ENCODE data around the gene SPATA31D1.
"Not testable (repeated sequence)": the region's sequence is repeated elsewhere in the genome, so short reads cannot be mapped to it uniquely, and the experiment has no call there.

SPATA31D1 gene

DNA sequence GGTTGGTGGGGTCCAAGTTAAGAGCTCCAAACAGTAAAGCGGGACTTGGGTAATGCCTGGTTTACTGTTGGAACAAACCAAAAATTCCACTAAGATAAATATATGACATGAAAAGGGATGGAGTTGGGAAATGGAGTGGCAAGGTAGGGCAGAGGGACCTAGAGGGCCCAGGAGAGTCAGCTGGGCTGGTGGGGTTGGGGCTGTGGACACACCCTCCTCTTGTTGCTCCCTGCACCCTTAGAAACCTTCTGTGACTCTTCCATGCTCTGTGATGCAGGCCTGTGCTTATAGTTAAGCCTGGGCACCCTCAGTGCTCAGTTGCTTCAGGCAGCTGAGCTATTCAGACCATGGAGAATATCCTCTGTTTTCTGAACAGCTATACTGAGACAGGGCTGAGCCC, at the start of gene SPATA31D1:
TSS of gene SPATA31D1 (plus strand) at position 301 of the 400 bp plus-strand sequence. CDS start at position 348, 47 bp downstream.
- not testable (repeated sequence) for H3K4me3 ChIP-seq (ENCODE audit: low read depth, low read length)

DNA sequence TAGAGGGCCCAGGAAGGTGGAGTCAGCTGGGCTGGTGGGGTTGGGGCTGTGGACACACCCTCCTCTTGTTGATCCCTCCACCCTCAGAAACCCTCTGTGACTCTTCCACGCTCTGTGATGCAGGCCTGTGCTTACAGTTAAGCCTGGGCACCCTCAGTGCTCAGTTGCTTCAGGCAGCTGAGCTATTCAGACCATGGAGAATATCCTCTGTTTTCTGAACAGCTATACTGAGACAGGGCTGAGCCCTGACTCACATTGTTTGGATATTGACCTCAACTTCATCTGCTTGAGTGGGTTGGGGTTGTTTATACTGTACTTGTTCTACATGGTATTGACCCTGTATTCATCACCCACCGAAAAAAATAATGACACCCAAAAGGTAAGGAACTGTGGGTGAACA, 45.2 kb upstream of the SPATA31D1 start, which contains the start of gene SPATA31D3:
TSS of gene SPATA31D3 (plus strand) at position 108 of the 400 bp plus-strand sequence. CDS start at position 194, 86 bp downstream.
- H3K4me3 ChIP-seq (ENCODE audit: low read depth, low read length): not testable (repeated sequence)

DNA sequence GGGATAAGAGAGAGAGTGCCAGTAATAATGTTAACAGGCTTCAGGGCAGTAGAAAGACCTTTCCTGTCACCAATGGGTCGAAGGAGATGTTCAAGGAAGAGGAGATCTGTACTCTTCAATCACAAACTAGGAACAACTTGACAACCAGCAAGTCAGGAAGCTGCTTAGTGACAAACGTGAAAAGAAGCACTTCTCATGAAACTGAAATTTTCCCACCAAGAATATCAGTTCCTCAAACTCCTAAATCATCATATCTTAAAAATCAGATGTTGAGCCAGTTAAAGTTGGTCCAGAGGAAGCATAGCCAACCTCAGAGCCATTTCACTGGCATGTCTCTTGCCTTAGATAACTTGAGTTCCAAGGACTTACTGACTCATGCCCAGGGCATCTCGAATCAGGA, 39.9 kb upstream of the SPATA31D1 start:
- H3K4me3 ChIP-seq (ENCODE audit: low read depth, low read length): not testable (repeated sequence)

DNA sequence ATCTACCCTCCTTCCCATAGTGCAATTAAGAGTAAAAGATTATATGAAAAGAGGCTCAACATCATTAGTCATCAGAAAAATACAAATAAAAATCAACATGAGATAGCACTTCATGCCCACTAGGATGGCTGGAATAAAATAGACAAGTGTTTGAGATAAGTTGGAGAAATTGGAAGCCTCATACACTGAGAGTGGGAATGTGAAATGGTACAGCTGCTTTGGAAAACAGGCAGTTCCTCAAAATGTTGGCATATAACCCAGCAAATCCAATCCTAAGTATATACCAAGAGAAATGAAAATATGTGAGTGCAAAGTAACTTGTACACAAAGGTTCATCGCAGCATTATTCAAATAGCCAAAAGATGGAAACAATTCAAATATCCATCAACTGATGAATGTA, 35.5 kb upstream of the SPATA31D1 start:
- TF ChIP-seq, protein P1, sequence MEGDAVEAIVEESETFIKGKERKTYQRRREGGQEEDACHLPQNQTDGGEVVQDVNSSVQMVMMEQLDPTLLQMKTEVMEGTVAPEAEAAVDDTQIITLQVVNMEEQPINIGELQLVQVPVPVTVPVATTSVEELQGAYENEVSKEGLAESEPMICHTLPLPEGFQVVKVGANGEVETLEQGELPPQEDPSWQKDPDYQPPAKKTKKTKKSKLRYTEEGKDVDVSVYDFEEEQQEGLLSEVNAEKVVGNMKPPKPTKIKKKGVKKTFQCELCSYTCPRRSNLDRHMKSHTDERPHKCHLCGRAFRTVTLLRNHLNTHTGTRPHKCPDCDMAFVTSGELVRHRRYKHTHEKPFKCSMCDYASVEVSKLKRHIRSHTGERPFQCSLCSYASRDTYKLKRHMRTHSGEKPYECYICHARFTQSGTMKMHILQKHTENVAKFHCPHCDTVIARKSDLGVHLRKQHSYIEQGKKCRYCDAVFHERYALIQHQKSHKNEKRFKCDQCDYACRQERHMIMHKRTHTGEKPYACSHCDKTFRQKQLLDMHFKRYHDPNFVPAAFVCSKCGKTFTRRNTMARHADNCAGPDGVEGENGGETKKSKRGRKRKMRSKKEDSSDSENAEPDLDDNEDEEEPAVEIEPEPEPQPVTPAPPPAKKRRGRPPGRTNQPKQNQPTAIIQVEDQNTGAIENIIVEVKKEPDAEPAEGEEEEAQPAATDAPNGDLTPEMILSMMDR (IDR thresholded peaks at IDR 0.05; ENCODE audit: borderline replicate concordance, insufficient read depth, low read depth, low read length): no peak

DNA sequence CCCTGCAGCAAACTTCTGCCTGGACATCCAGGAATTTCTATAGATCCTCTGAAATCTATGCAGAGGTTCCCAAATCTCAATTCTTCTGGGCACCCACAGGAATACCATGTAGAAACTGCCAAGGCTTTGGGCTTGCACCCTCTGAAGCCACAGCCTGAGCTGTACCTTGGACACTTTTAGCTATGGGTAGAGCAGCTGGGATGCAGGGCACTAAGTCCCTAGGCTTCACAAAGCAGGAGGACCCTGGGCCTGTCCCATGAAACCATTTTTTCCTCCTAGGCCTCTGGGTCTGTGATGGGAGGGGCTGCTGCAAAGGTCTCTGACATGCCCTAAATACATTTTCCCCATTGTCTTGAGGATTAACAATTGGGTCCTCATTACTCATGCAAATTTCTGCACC, 32.9 kb upstream of the SPATA31D1 start:
- no peak overlapping the region for H3K4me3 ChIP-seq (ENCODE audit: low read depth, low read length)
- TF ChIP-seq, protein P1 (IDR thresholded peaks at IDR 0.05; ENCODE audit: borderline replicate concordance, insufficient read depth, low read depth, low read length): no peak

More for the DNA sequence above, 35.5 kb upstream of the SPATA31D1 start:
- no peak overlapping the region for H3K4me3 ChIP-seq (ENCODE audit: low read depth, low read length)

DNA sequence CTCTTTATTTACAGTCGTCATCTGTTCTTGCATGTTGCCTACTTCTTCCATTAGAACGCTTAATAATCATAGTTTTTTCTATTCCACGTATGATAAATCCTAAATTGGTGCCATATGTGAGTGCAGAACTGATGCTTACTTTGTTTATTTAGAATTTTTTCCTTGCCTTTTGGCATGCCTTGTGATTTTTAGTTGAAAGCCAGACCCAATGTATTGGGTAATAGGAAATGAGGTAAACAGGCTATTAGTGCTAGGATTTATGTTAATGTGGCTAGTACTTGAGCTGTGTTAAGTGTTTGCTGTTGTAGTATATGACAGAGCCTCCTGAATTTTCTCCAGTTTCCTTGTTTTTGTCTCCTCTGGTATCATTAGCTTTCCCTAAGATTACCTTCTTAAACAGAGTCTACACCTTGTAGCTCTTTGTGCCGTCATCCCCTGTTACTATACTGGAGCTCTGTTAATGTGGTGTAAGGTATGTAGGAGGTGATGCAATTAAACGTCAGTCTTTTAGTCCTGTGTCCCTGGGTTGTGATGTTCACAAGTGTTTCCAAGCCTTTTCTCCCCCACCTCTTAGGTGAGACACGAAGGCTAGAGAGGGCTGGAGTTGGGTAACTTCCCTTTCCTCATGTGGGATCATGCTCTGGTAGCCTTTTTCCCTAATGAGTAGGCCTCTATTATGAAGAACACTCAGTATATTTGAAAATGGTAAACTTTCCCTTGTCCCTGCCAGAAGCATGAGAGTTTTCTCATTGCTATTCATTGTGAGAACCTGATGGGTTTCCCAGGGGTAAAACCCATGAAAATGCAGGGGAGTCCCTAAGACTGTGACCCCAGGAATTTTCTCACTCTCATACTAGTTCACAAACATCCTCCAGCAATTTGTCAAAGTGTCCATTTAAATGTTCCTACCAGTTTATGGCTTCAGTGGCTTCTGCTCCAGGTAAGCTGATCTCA, 24.1 kb upstream of the SPATA31D1 start:
- TF ChIP-seq, protein P1 (IDR thresholded peaks at IDR 0.05; ENCODE audit: borderline replicate concordance, insufficient read depth, low read depth, low read length): no peak
- H3K4me3 ChIP-seq (ENCODE audit: low read depth, low read length): no peak overlapping the region

DNA sequence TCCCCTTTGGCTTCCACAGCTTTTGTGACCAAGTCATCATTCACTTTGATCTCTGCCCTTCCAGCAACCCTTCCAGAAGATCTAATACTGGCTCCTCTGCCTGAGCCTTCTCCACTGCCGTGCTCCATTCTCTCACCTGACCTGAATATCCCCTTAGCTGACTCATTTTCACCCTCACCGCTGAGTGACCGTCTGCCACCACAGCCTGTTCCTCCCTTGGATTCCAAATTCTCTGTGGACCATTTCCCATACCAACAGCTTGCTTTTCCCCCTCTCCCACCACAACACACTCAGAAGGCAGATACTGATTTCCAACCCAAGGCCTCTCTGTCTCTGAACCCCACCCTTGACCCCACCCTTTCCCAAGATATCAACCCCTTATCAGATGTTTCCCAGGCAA, 20.5 kb upstream of the SPATA31D1 start:
- no peak overlapping the region for H3K4me3 ChIP-seq (ENCODE audit: low read depth, low read length)
- TF ChIP-seq, protein P1 (IDR thresholded peaks at IDR 0.05; ENCODE audit: borderline replicate concordance, insufficient read depth, low read depth, low read length): no peak

DNA sequence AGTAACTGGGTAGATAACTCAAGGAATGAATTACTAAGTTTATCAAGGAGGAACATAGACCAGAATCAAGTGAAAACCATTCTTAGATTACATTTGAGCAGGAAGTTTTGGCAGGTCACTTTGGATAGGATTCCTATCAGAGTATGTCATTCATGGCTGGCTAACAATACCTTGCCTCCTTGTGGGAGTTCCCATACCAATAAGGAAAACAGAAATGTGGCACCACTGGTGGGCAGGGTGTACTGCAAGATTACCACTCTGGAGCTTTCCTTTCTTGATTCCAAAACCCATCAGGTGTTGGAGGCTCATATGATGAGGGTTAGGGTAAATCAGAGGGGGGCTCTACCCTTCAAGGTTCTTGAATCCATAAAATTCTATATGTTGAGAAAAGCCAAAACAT, 18.6 kb upstream of the SPATA31D1 start:
- TF ChIP-seq, protein P1 (IDR thresholded peaks at IDR 0.05; ENCODE audit: borderline replicate concordance, insufficient read depth, low read depth, low read length): no peak
- H3K4me3 ChIP-seq (ENCODE audit: low read depth, low read length): no peak overlapping the region

Data from GM12875 (cell line).